ENCODE results near the gene HSD17B14.
"Not testable (repeated sequence)": the region's sequence is repeated elsewhere in the genome, so short reads cannot be mapped to it uniquely, and the experiment has no call there.

The HSD17B14 gene

GRCh38 chr19:48836089-48837017, at the start of gene HSD17B14:
Gene HSD17B14, minus strand, starts transcription at chr19:48836491. Its CDS starts 80 bp downstream, at chr19:48836411.
- peak; percentile 68 to 81 for DNase-seq

- DNase-seq, result no peak
These were observed 47.4 kb upstream of the HSD17B14 start for GRCh38 chr19:48883726-48884125.

- peak in 1 of 2 experiments; percentile 16 for DNase-seq
These were observed 45.7 kb upstream of the HSD17B14 start for GRCh38 chr19:48881741-48882657.

GRCh38 chr19:48879696-48880095, 43.4 kb upstream of the HSD17B14 start:
- DNase-seq, result not testable (repeated sequence)

GRCh38 chr19:48879025-48879637, 42.8 kb upstream of the HSD17B14 start:
- DNase-seq, result no peak

GRCh38 chr19:48878196-48879024, 42.1 kb upstream of the HSD17B14 start:
- no peak for DNase-seq

GRCh38 chr19:48877855-48878195, 41.5 kb upstream of the HSD17B14 start:
- no peak for DNase-seq

- DNase-seq, result not testable (repeated sequence)
These were observed 40.0 kb upstream of the HSD17B14 start for GRCh38 chr19:48876043-48876981.

- DNase-seq, result peak in 1 of 2 experiments; percentile 24
These were observed 38.2 kb upstream of the HSD17B14 start for GRCh38 chr19:48874303-48875135.

GRCh38 chr19:48873476-48874302, 37.4 kb upstream of the HSD17B14 start:
- peak in 1 of 2 experiments; percentile 51 for DNase-seq

GRCh38 chr19:48872884-48873475, 36.7 kb upstream of the HSD17B14 start:
- DNase-seq, result peak; percentile 85 to 93

GRCh38 chr19:48872182-48872883, 36.0 kb upstream of the HSD17B14 start, which contains the start of gene PPP1R15A:
Gene PPP1R15A, plus strand, starts transcription at chr19:48872421. Its CDS starts 813 bp downstream, at chr19:48873234.
- DNase-seq, result peak; percentile 63 to 93

GRCh38 chr19:48871471-48872181, 35.3 kb upstream of the HSD17B14 start:
- not testable (repeated sequence) for DNase-seq

GRCh38 chr19:48870048-48870447, 33.8 kb upstream of the HSD17B14 start:
- no peak for DNase-seq

GRCh38 chr19:48868114-48868886, 32.0 kb upstream of the HSD17B14 start, which contains the start of gene PLEKHA4:
Gene PLEKHA4, minus strand, starts transcription at chr19:48868617. Its CDS starts 997 bp downstream, at chr19:48867620.
- no peak for DNase-seq

GRCh38 chr19:48867746-48868113, 31.4 kb upstream of the HSD17B14 start:
- no peak for DNase-seq
